Chondrocyte (in vitro differentiated cells): ENCODE data around the gene GAL3ST1. TPM values are rescaled to one million over a fixed set of nuclear protein-coding genes. Genes with fewer than 3 reads are reported as not detected.
"Not testable (repeated sequence)": the region's sequence is repeated elsewhere in the genome, so short reads cannot be mapped to it uniquely, and the experiment has no call there.

Experiments
- DNase-seq: peaks from one replicate; pipeline ENCODE4 v3.0.0; 2021; ENCODE audit warnings: mixed read lengths, low spot score
- H3K27ac Mint-ChIP-seq: one replicate; pipeline ENCODE4 v1.8.0; 2021; ENCODE audit warnings: mild to moderate bottlenecking, moderate library complexity, mixed read lengths; ENCODE audit not compliant: unreplicated experiment
- H3K27me3 Mint-ChIP-seq: 2 replicates; pipeline ENCODE4 v1.8.0; 2021; ENCODE audit warnings: low read depth, mixed read lengths
- H3K36me3 Mint-ChIP-seq: 2 replicates; pipeline ENCODE4 v1.8.0; 2021; ENCODE audit warnings: low read depth, mixed read lengths
- H3K4me1 Mint-ChIP-seq: 2 replicates; pipeline ENCODE4 v1.8.0; 2021; ENCODE audit warnings: low read depth, mild to moderate bottlenecking, mixed read lengths
- H3K4me3 Mint-ChIP-seq: one replicate; pipeline ENCODE4 v1.8.0; 2021; ENCODE audit warnings: mild to moderate bottlenecking, moderate library complexity, mixed read lengths; ENCODE audit not compliant: unreplicated experiment
- H3K9me3 Mint-ChIP-seq: 2 replicates; pipeline ENCODE4 v1.8.0; 2021; ENCODE audit warnings: low read depth, mixed read lengths
- CTCF ChIP-seq: fragments of 200-600 bp; sonication (generic); IDR thresholded peaks from 2 replicates; pipeline ENCODE4 v1.5.0; 2021; ENCODE audit warnings: antibody characterized with exemption, mild to moderate bottlenecking, moderate library complexity
- total RNA-seq: library from RNA; stranded (reverse); gene quantifications from 3 replicates; pipeline ENCODE4 v1.2.1, GENCODE V29; 2021

The GAL3ST1 gene
- total RNA-seq, 1 donor from 2014 or later, result 3.9 TPM

- no peak for TF ChIP-seq CTCF
- DNase-seq, result no peak
- H3K4me1 Mint-ChIP-seq, result no peaks in the 10 kb centered on the region
- H3K9me3 Mint-ChIP-seq, result no peaks in the 10 kb centered on the region
- H3K4me3 Mint-ChIP-seq, result no peak overlapping the region
- peaks cover 3% of the 10 kb centered on the region for H3K27me3 Mint-ChIP-seq
- H3K27ac Mint-ChIP-seq, result no peak overlapping the region
- H3K36me3 Mint-ChIP-seq, result no peaks in the 10 kb centered on the region
Observed at GRCh38 chr22:30596886-30597285, 22.4 kb upstream of the GAL3ST1 start.

GRCh38 chr22:30596199-30596598 lies 21.7 kb upstream of the GAL3ST1 start:
- no peaks in the 10 kb centered on the region for H3K9me3 Mint-ChIP-seq
- H3K27me3 Mint-ChIP-seq, result peaks cover 3% of the 10 kb centered on the region
- no peak for DNase-seq
- H3K27ac Mint-ChIP-seq, result peak overlapping the region; percentile 49
- no peaks in the 10 kb centered on the region for H3K4me1 Mint-ChIP-seq
- no peaks in the 10 kb centered on the region for H3K36me3 Mint-ChIP-seq
- no peak overlapping the region for H3K4me3 Mint-ChIP-seq
- TF ChIP-seq CTCF, result no peak

GRCh38 chr22:30592360-30592713 lies 17.9 kb upstream of the GAL3ST1 start:
- DNase-seq, H3K27me3 Mint-ChIP-seq, H3K4me1 Mint-ChIP-seq, H3K4me3 Mint-ChIP-seq, H3K27ac Mint-ChIP-seq, H3K9me3 Mint-ChIP-seq: not testable (repeated sequence)
- H3K36me3 Mint-ChIP-seq, result peaks cover 11% of the 10 kb centered on the region

- Mint-ChIP-seq H3K27ac (no peak within 1 kb of the TSS), H3K36me3 (peaks cover 16% of the 10 kb centered on the region), H3K27me3 (peaks cover 3% of the 10 kb centered on the region), H3K9me3 (no peaks in the 10 kb centered on the region), H3K4me3 (no peak within 1 kb of the TSS), H3K4me1 (no peaks in the 10 kb centered on the region)
- DNase-seq, result peak; percentile 96
- peak; percentile 14 for TF ChIP-seq CTCF
Observed at GRCh38 chr22:30591588-30592359, 17.3 kb upstream of the GAL3ST1 start, which contains the start of gene PES1. PES1 (minus strand) TSS chr22:30591910; CDS start chr22:30591833, 77 bp downstream.

- TF ChIP-seq CTCF, result no peak
- Mint-ChIP-seq H3K27ac (no peak overlapping the region), H3K4me3 (no peak overlapping the region), H3K27me3 (peaks cover 3% of the 10 kb centered on the region), H3K9me3 (no peaks in the 10 kb centered on the region), H3K36me3 (peaks cover 21% of the 10 kb centered on the region), H3K4me1 (no peaks in the 10 kb centered on the region)
- no peak for DNase-seq
Observed at GRCh38 chr22:30591191-30591587, 16.7 kb upstream of the GAL3ST1 start.

- Mint-ChIP-seq H3K9me3 (no peaks in the 10 kb centered on the region), H3K36me3 (peaks cover 31% of the 10 kb centered on the region), H3K4me1 (peaks cover 11% of the 10 kb centered on the region), H3K27ac (no peak overlapping the region), H3K27me3 (no peaks in the 10 kb centered on the region), H3K4me3 (no peak overlapping the region)
- DNase-seq, result no peak
- TF ChIP-seq CTCF, result no peak
Observed at GRCh38 chr22:30586414-30586813, 11.9 kb upstream of the GAL3ST1 start.
